NCI-H510A (cell line): Measurements from ENCODE around the gene KLK15.

Experiments used
- DNase-seq: peaks from one replicate; lab custom pipeline; 2025; lab: John Stamatoyannopoulos, UW

Gene KLK15

DNA sequence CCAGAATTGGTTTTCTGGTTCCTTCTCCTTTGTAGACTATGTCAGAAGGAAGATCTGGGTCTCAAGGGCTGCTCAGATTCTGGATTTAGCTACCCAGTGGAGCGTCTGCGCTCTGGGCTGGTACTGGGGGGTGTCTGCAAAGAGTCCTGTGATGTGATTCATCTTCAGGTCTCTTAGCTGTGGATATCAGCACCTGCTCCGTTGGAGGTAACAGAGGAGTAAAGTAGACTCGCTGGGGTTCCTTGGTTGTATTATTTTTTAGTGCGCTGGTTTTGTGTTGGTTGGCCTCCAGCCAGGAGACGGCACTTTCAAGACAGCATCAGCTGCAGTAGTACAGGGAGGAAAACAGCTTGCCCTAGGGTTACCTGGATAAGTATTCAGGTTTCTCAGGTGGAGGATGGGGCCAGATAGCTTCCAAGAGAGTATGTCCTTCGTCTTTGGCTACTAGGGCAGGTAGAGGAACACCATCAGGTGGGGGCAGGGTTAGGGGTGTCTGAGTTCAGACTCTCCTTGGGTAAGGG lies 10.4 kb upstream of the KLK15 start:
- no peak for DNase-seq

DNA sequence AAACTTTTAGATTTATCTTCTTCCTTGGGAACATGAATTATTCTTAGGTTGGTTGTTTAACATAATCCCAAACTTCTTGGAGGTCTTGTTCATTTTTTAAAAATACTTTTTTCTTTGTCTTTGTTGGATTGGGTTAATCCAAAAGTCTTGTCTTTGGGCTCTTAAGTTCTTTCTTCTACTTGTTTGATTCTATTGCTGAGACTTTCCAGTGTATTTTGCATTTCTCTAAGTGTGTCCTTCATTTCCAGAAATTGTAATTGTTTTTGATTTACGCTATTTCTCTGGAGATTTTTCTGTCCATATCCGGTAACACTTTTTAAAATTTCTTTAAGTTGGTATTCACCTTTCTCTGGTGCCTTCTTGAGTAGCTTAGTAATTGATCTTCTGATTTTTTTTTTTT lies 9.8 kb upstream of the KLK15 start:
- DNase-seq: no peak

- DNase-seq: no peak
Measured at GRCh38 chr19:50842130-50842529, 8.8 kb upstream of the KLK15 start.

- DNase-seq: no peak
Measured at GRCh38 chr19:50839712-50840655, 6.6 kb upstream of the KLK15 start.

GRCh38 chr19:50838239-50838638 lies 4.9 kb upstream of the KLK15 start:
- no peak for DNase-seq

DNA sequence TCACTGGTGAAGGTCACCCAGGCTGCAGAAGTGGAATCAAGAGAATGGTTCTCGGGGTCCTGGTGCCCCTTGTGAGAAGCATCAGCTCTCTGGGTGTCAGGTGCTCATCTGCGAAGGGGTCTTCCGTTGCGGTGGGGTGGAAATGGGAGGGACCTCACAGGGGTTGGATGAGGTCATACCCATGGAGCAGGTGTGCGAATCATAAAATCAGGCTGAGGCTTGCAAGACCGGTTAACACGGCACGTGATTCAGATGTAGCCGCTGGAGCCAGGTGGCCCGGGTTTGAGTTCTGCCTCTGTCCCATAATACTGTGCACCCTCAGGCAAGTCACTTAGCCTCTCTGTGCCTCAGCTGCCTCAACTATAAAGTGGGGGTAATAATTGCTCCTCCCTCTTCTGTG lies 3.9 kb upstream of the KLK15 start:
- DNase-seq: no peak

DNA sequence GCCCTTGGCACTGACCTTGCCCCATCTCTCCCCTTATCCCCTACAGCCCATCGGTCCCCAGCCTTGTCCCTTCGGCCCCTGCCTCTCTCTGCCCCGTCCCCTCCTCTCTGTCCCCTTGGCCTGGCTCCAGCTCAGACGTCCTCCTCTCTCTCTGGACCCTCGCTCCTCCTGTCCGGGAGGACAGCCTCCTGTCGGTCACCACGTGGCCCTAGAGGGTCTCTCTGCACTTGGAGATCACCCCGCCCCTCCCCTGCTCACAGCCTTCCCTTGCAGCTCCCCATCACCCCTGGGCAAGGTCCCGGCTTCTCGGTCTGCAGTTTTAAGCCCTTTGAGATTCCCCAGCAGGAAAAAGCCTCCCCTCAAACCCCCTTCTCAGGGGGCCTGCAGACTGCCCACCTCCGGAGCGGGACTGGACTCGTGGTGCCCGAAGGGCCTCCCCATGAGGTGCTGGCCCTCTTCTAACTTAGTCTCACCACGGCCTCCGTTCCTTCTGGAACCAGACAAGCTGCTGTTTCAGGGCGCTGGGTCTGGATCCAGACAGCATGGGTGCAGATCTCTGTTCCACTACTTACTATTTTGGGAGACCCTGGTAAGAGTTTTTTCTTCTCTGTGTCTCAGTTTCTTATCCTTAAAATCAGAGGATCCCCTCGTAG lies 3.3 kb upstream of the KLK15 start:
- no peak for DNase-seq

- no peak for DNase-seq
Measured at GRCh38 chr19:50835785-50836542, 2.6 kb upstream of the KLK15 start.

DNA sequence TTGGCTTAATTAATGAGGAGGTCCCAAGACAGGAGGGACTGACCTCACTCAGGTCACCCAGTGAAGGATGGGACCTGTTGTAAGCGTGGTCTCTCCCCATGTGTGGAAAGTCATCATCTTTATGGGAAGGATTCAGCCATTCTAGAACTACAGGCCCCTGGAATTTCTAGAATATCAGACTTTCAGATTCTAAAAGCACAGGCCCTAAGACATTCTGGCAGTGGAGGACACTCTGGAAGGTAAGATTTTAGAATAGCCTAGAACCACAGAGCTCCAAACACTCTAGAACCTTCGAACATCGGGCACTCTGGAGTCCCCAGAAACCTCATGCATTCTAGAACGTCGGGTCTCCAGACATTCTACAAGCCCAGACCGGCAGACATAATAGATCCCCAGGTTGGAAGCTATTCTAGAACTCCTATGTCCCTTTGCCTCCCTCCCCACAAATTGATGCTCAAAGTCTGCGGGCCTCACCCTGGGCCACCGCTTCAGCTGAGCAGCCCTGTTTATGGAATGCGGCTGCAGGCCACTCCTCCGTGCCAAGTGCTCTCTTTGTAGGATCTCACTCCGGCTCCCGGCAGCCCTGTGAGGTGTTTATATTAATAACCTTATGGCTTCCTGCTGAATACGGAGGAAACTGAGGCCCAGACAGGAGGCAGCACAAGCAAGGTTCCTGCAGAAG lies 1.9 kb upstream of the KLK15 start:
- no peak for DNase-seq

- DNase-seq: no peak
Measured at GRCh38 chr19:50833802-50834167, 411 bp upstream of the KLK15 start.

GRCh38 chr19:50832666-50833065 lies 708 bp downstream of the KLK15 start:
- DNase-seq: no peak

- DNase-seq: no peak
Measured at GRCh38 chr19:50831026-50831396, 2.4 kb downstream of the KLK15 start.

DNA sequence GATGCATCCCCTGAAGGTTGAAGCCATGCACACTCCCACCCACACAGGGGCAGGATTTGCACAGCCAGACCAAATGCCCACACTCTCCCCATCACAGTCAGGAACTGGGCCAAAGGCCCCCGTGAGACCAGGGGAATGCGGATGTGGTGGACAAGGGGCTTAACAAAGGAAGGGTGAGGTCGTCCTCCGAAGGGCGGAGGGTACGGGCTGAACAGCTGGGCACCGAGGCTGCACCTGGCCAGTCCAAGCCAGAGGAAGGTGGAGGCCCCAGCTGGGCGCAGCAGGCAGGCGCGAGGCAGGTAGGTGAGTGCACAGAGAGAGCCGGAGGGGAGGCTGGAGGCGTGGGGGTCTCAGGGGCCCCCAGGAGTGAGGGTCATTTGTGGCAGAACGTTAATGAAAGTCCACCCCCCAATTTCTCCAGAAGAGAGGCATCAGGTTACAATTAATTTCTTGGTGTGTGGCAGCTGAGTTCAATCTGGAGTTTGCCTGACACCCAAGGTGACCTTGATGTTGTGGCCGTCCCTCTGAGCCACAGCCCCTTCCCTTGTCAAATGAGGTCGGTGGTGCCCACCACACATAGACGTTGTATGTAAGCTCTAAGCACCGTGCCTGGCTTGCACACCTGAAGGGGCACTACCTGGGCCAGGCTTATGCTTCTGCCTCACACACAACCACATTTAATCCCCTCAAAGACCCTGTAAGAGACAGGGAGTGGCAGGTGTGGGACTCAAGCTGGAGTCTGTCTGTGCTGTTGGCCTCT lies 2.9 kb downstream of the KLK15 start:
- no peak for DNase-seq

DNA sequence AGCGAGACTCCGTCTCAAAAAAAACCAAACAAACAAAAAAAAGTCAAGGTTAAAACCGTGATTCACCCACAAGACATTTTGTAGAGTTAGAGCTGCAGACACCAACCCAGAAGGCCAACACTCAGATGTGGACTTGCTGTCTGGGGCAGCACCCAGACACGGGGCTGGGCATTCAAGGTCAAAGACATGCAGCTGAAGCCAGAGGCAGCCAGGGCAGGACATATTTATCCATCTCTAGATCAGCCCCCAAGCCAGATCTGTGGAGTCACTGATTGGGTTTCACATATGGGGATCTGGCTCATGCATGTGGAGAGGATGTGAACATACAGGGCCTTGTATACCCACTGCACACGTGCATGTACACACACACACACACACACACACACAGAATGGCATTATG lies 3.6 kb downstream of the KLK15 start:
- DNase-seq: no peak

DNA sequence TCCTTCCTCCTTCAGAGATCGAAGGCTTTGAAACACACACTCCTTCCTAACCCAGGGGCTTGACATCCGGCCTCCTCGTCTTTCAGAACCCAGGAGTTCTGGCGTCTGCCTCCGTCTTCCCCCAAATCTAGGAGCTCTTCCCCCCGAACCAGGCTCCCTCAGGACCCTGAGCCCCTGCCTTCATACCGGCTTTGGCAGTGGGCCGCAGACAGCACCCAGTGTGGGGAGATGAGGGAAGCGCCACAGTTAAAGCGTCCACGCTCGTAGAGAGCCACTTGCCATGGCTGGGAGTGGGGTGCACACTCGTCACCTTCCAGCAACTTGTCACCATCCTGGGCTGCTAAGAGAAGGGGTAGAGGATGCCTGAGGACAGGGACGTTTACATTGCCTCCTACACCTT lies 5.9 kb downstream of the KLK15 start:
- no peak for DNase-seq

DNA sequence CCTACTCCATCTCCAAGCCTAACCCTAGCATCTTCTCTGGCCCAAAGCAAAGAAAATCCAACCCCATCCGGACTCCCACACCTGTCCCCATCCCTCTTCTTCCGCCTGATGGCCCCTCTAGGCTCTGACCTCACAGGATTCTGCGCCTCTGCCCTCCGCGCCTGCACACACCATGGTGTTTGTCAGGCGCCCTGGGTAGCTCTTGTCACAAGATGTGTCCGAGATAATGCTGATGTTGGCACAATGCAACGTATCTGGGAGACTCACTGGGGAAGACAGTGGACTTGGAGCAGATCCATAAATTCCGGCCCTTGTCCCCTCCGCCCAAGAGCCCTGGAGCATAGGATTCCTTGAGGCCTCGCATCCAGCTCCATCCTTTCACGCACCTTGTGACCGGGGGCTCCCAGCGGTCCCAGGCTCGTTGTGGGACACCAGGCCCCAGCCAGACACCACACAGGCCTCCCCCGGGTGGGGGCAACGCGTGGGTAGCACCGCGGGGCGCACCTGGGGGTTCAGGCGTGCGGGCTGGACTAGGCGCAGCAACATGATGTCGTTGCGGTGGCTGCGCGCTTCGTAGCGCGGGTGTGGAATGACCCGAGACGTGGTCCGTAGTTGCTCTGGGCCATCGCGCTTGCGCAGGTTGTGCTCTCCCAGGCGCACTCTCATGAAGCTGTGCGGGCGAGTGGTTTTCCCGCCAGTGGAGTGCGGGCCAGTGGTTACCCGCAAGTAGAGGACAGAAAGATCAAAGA lies 6.7 kb downstream of the KLK15 start:
- DNase-seq: no peak

- no peak for DNase-seq
Measured at GRCh38 chr19:50823389-50824042, 9.9 kb downstream of the KLK15 start, which contains the start of gene KLK1. Gene KLK1, minus strand, starts transcription at chr19:50823787. Its CDS starts 39 bp downstream, at chr19:50823748.

DNA sequence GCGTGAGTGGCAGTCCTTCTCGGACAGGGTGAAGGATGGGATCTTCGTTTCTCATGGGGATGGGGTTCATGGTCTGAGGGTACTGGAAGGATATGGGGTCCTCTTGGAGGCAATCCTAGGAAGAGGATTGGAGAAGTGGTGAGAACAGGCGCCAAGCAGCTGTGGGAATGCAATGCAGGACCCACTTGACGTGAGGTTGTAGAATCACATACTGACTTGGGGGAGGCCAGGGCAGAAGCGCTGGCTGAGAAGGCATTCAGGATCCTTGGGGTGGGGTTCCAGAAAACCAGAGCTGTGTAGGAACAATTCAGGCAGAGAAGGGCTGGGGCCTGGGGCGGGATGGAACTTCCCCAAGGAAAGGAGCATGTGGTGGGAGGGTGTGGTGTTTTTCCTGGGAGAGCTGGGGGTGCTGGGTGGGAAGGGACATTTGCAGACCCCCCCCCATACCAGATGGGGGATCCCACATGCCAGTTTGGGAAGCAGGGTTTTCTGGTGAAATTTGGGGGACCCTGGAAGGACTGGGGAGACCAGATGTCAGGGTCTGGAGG lies 10.6 kb downstream of the KLK15 start:
- DNase-seq: no peak

DNA sequence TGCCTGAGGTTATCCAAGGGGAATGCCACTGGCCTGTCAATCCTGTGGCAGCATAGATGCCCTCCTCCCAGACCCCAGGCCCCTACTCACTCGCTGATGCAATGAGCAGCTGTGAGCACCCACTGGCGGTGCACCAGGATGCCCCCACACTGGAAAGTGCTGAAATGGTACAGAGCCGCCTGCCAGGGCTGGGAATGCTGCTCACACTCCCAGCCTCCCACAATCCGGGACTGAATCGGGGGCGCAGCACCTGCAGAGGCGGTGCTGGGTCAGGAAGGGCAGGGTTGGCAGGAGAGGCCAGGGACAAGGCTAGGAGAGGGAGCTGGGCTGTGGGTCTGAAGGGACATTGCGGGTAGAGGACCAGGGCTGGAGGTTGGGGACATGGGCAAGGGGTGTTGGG lies 11.8 kb downstream of the KLK15 start:
- DNase-seq: no peak

DNA sequence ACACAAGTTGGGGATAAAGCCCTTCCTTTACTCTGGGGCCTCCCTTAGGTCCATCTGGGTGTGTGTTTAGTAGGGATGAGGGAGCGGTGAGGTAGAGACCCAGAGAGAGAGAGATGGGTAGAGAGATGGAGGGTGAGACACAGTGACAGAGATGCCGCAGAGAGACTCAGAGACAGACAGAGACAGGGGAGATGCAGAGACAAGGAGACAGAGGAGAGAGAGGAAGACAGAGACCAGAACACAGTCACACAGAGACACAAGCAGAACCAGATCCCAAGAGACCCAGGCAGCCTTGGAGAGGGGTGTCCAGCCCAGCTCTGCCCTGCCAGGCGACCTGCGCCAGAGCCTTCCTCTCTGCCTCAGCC lies 12.1 kb downstream of the KLK15 start:
- DNase-seq: no peak
